H1 (cell line): ENCODE data around the gene FOXP4. TPM values are rescaled to one million over a fixed set of nuclear protein-coding genes. Genes with fewer than 3 reads are reported as not detected.

ENCODE experiments used
- CTCF ChIA-PET: fragments of 300-600 bp; sonication (Branson Sonifier 250); formaldehyde crosslinking; loops from one replicate; lab custom pipeline; 2021; ENCODE audit not compliant: partially characterized antibody; lab: Charles Lee
- POLR2A ChIA-PET: fragments of 300-600 bp; sonication (Branson Sonifier 250); formaldehyde crosslinking; loops from one replicate; lab custom pipeline; 2021; ENCODE audit warnings: inconsistent platforms; ENCODE audit not compliant: partially characterized antibody; lab: Charles Lee
- DNase-seq, 2 experiments: peaks; one replicate each; pipeline versions ENCODE4 v3.0.0 to v3.0.0-alpha.2; 2010 to 2022; ENCODE audit warnings: low spot score in 2 of 2, low read depth in 1 of 2, mixed read lengths in 1 of 2
- FAIRE-seq: peaks from 2 replicates; lab custom pipeline; 2011; peaks lifted over from hg19 to GRCh38; lab: Jason Lieb, UNC
- H2AFZ ChIP-seq: 2 replicates; pipeline ENCODE4 v1.8.1; 2012; ENCODE audit warnings: low read length, inconsistent platforms
- H2AK5ac ChIP-seq: 2 replicates; pipeline ENCODE4 v1.6.1; 2013; ENCODE audit warnings: low read depth, low read length
- H2BK120ac ChIP-seq: replicated peaks from 2 replicates; pipeline ENCODE3; 2013; ENCODE audit warnings: low read depth, low read length, inconsistent platforms
- H2BK12ac ChIP-seq: 2 replicates; pipeline ENCODE4 v1.6.1; 2013; ENCODE audit warnings: low read depth, low read length
- H2BK15ac ChIP-seq: 2 replicates; pipeline ENCODE4 v1.6.1; 2013; ENCODE audit warnings: low read length
- H2BK20ac ChIP-seq: 2 replicates; pipeline ENCODE4 v1.6.1; 2013; ENCODE audit warnings: low read length
- H2BK5ac ChIP-seq: 2 replicates; pipeline ENCODE4 v1.6.1; 2013; ENCODE audit warnings: low read depth, low read length
- H3K14ac ChIP-seq: 2 replicates; pipeline ENCODE4 v1.6.1; 2013; ENCODE audit warnings: inconsistent platforms; ENCODE audit not compliant: insufficient read length
- H3K18ac ChIP-seq: 2 replicates; pipeline ENCODE4 v1.6.1; 2013; ENCODE audit warnings: low read length; ENCODE audit errors: extremely low read depth
- H3K23ac ChIP-seq: 2 replicates; pipeline ENCODE4 v1.6.1; 2013; ENCODE audit warnings: inconsistent platforms; ENCODE audit not compliant: insufficient read length
- H3K23me2 ChIP-seq: 2 replicates; pipeline ENCODE4 v1.6.1; 2013; ENCODE audit warnings: low read depth, low read length
- H3K27ac ChIP-seq: 2 replicates; pipeline ENCODE4 v1.6.1; 2011; ENCODE audit warnings: low read depth, low read length, inconsistent platforms
- H3K27me3 ChIP-seq, 4 experiments: replicated peaks in 1 of 4; 1 replicate in 1 of 4; 2 replicates in 3 of 4; pipeline versions ENCODE4 v1.6.1 to v1.8.1; 2011 to 2013; ENCODE audit warnings: low read length in 3 of 4, mild to moderate bottlenecking in 3 of 4, inconsistent platforms in 2 of 4, mixed read lengths in 2 of 4, moderate library complexity in 1 of 4; ENCODE audit not compliant: control insufficient read depth in 3 of 4, insufficient read depth in 3 of 4; ENCODE audit errors: extremely low read depth in 1 of 4
- H3K36me3 ChIP-seq, 4 experiments: 2 replicates each; pipeline versions ENCODE4 v1.6.1 to v1.8.1; 2011 to 2013; ENCODE audit warnings: mild to moderate bottlenecking in 4 of 4, low read length in 3 of 4, moderate library complexity in 2 of 4, control low read depth in 1 of 4, inconsistent platforms in 1 of 4; ENCODE audit not compliant: insufficient read depth in 4 of 4, control insufficient read depth in 2 of 4
- H3K4ac ChIP-seq: replicated peaks from 2 replicates; pipeline ENCODE3; 2013; ENCODE audit warnings: low read length, low read depth, mixed read lengths, inconsistent platforms; ENCODE audit not compliant: insufficient read length
- H3K4me1 ChIP-seq, 4 experiments: replicated peaks in 1 of 4; 1 replicate in 1 of 4; 2 replicates in 3 of 4; pipeline versions ENCODE4 v1.6.1 to v1.8.1; 2011 to 2013; ENCODE audit warnings: low read length in 3 of 4, inconsistent platforms in 2 of 4, mixed read lengths in 1 of 4; ENCODE audit not compliant: insufficient read depth in 4 of 4, control insufficient read depth in 3 of 4
- H3K4me2 ChIP-seq, 2 experiments: 2 replicates each; pipeline versions ENCODE4 v1.6.1 to v1.8.1; 2011 to 2013; ENCODE audit warnings: low read depth in 2 of 2, low read length in 2 of 2, control low read depth in 1 of 2, inconsistent platforms in 1 of 2, mild to moderate bottlenecking in 1 of 2; ENCODE audit not compliant: insufficient read depth in 1 of 2
- H3K4me3 ChIP-seq, 4 experiments: fragments of 200-600, 300-600 bp in 1 of 4; sonication (generic), shearing (Covaris generic), sonication (Bioruptor Twin) in 1 of 4; 2 replicates each; pipeline versions ENCODE4 v1.5.1 to v1.8.1; 2011 to 2016; ENCODE audit warnings: low read length in 4 of 4, low read depth in 3 of 4, control low read depth in 2 of 4, inconsistent platforms in 2 of 4, mild to moderate bottlenecking in 2 of 4, mixed read lengths in 1 of 4, moderate library complexity in 1 of 4; ENCODE audit not compliant: insufficient read depth in 2 of 4; ENCODE audit errors: extremely low read depth in 1 of 4
- H3K56ac ChIP-seq: replicated peaks from 2 replicates; pipeline ENCODE3; 2013; ENCODE audit warnings: low read depth, mild to moderate bottlenecking, mixed read lengths, low read length, inconsistent platforms; ENCODE audit not compliant: insufficient read length
- H3K79me1 ChIP-seq: 2 replicates; pipeline ENCODE4 v1.6.1; 2013; ENCODE audit warnings: low read depth, low read length, control low read depth
- H3K79me2 ChIP-seq, 2 experiments: 2 replicates each; pipeline versions ENCODE4 v1.6.1 to v1.8.1; 2012 to 2013; ENCODE audit warnings: low read length in 2 of 2, mild to moderate bottlenecking in 2 of 2, inconsistent platforms in 1 of 2; ENCODE audit not compliant: insufficient read depth in 2 of 2, control insufficient read depth in 1 of 2
- H3K9ac ChIP-seq, 4 experiments: replicated peaks in 1 of 4; 1 replicate in 1 of 4; 2 replicates in 3 of 4; pipeline versions ENCODE4 v1.6.1 to v1.8.1; 2011 to 2013; ENCODE audit warnings: low read depth in 3 of 4, low read length in 3 of 4, control low read depth in 2 of 4, mild to moderate bottlenecking in 2 of 4, moderate library complexity in 2 of 4, inconsistent platforms in 1 of 4; ENCODE audit errors: extremely low read depth in 1 of 4
- H3K9me3 ChIP-seq, 2 experiments: 2 replicates each; pipeline versions ENCODE4 v1.6.1 to v1.8.1; 2012 to 2013; ENCODE audit warnings: mild to moderate bottlenecking in 2 of 2, moderate library complexity in 2 of 2, control low read depth in 1 of 2, inconsistent platforms in 1 of 2, low read depth in 1 of 2, low read length in 1 of 2, mixed read lengths in 1 of 2; ENCODE audit not compliant: insufficient read depth in 2 of 2
- H4K20me1 ChIP-seq, 2 experiments: replicated peaks in 1 of 2; 2 replicates each; pipeline versions ENCODE3 to v1.8.1; 2011 to 2013; ENCODE audit warnings: inconsistent platforms in 2 of 2, low read length in 2 of 2, mild to moderate bottlenecking in 1 of 2; ENCODE audit not compliant: insufficient read depth in 2 of 2, control insufficient read depth in 1 of 2
- H4K5ac ChIP-seq: 2 replicates; pipeline ENCODE4 v1.6.1; 2013; ENCODE audit warnings: low read length, low read depth, mixed read lengths, inconsistent platforms; ENCODE audit not compliant: insufficient read length
- H4K8ac ChIP-seq: 2 replicates; pipeline ENCODE4 v1.8.0; 2013; ENCODE audit warnings: mild to moderate bottlenecking, moderate library complexity, low read length, inconsistent platforms; ENCODE audit not compliant: insufficient read depth; ENCODE audit errors: extremely low read depth
- H4K91ac ChIP-seq: replicated peaks from 2 replicates; pipeline ENCODE3; 2013; ENCODE audit warnings: low read length, mixed read lengths, inconsistent platforms; ENCODE audit not compliant: insufficient read length
- ASH2L ChIP-seq: fragments of 200-600, 300-600 bp; sonication (generic); IDR thresholded peaks from one replicate; pipeline ENCODE4 v1.7.1; 2017; ENCODE audit warnings: low read length
- BACH1 ChIP-seq: IDR thresholded peaks from 2 replicates; pipeline ENCODE4 v1.6.1; 2012; ENCODE audit warnings: low read length, improper control_type of control experiment
- EP300 ChIP-seq, 2 experiments: IDR thresholded peaks; 1 replicate in 1 of 2; 2 replicates in 1 of 2; pipeline ENCODE4 v1.6.1; 2011 to 2012; ENCODE audit warnings: low read depth in 2 of 2, low read length in 2 of 2, mild to moderate bottlenecking in 2 of 2, borderline replicate concordance in 1 of 2, inconsistent platforms in 1 of 2, moderate library complexity in 1 of 2
- FOSL1 ChIP-seq: IDR thresholded peaks from 2 replicates; pipeline ENCODE4 v1.6.1; 2011; ENCODE audit warnings: mild to moderate bottlenecking, low read depth, low read length, moderate library complexity; ENCODE audit not compliant: insufficient read depth
- HDAC2 ChIP-seq, 2 experiments: fragments of 300-600 bp in 1 of 2; sonication (generic) in 1 of 2; IDR thresholded peaks; 2 replicates each; pipeline ENCODE4 v1.6.1; 2011 to 2012; ENCODE audit warnings: low read depth in 2 of 2, low read length in 2 of 2, mild to moderate bottlenecking in 2 of 2, moderate library complexity in 2 of 2, borderline replicate concordance in 1 of 2, inconsistent platforms in 1 of 2
- JUN ChIP-seq: IDR thresholded peaks from 2 replicates; pipeline ENCODE4 v1.6.1; 2011; ENCODE audit warnings: low read depth, mild to moderate bottlenecking, improper control_type of control experiment, low read length
- JUND ChIP-seq: IDR thresholded peaks from 2 replicates; pipeline ENCODE4 v1.6.1; 2011; ENCODE audit warnings: mild to moderate bottlenecking, improper control_type of control experiment, low read length
- NANOG ChIP-seq: IDR thresholded peaks from 2 replicates; pipeline ENCODE4 v1.6.1; 2011; ENCODE audit warnings: low read length, low read depth, mild to moderate bottlenecking, inconsistent platforms; ENCODE audit not compliant: insufficient read depth, poor library complexity, severe bottlenecking
- POLR2AphosphoS5 ChIP-seq: IDR thresholded peaks from 2 replicates; pipeline ENCODE4 v1.6.1; 2011; ENCODE audit warnings: low read depth, low read length
- RNF2 ChIP-seq: fragments of 200-900, 300-1000 bp; sonication (generic); IDR thresholded peaks from 2 replicates; pipeline ENCODE4 v1.7.1; 2016; ENCODE audit warnings: borderline replicate concordance, low read depth, mild to moderate bottlenecking, antibody characterized with exemption, low read length; ENCODE audit not compliant: poor library complexity, severe bottlenecking; ENCODE audit errors: missing control alignments
- SIX5 ChIP-seq: IDR thresholded peaks from 2 replicates; pipeline ENCODE4 v1.6.1; 2011; ENCODE audit warnings: mild to moderate bottlenecking, low read depth, low read length
- SP4 ChIP-seq: IDR thresholded peaks from 2 replicates; pipeline ENCODE4 v1.6.1; 2012; ENCODE audit warnings: low read length, inconsistent platforms
- SRF ChIP-seq: IDR thresholded peaks from 2 replicates; pipeline ENCODE4 v1.6.1; 2011; ENCODE audit warnings: mild to moderate bottlenecking, low read depth, low read length, moderate library complexity
- ZNF274 ChIP-seq: IDR thresholded peaks from 2 replicates; pipeline ENCODE4 v1.7.0; 2012; ENCODE audit warnings: low read length, borderline replicate concordance; ENCODE audit errors: extremely low read depth
- WGBS, 2 experiments: shearing (Covaris generic) in 1 of 2; methylation state at CpG; one replicate each; pipeline versions ENCODE4 v1.1.6 to v1.1.7; 2013 to 2015; ENCODE audit warnings: low lambda C conversion rate in 2 of 2, mixed read lengths in 2 of 2, inconsistent platforms in 1 of 2, low coverage in 1 of 2, missing lambda C conversion rate in 1 of 2; ENCODE audit not compliant: insufficient replicate concordance in 2 of 2, insufficient coverage in 1 of 2, insufficient read length in 1 of 2; ENCODE audit errors: extremely low coverage in 1 of 2, missing lambda C conversion rate in 1 of 2; 5-methylcytosine and 5-hydroxymethylcytosine counted together
- polyA plus RNA-seq, 7 experiments: library from polyadenylated mRNA; depleted of rRNA in 3 of 7; stranded (reverse) in 5 of 7; unstranded in 2 of 7; fragments of >200 nt in 5 of 7; fragments of 200-250 nt in 2 of 7; gene quantifications; 1 replicate in 5 of 7; 2 replicates in 1 of 7; 4 replicates in 1 of 7; pipeline versions ENCODE4 v1.2.1 to v1.2.3, GENCODE V29; 2011 to 2013; ENCODE audit warnings: missing spikeins in 2 of 7, mixed read lengths in 2 of 7
- total RNA-seq: library from RNA; stranded (reverse); fragmentation: NEBNext Ultra II Directional; extraction: Animal tissue kit (Norgen Biotek cat#: 25700); gene quantifications from 2 replicates; pipeline ENCODE4 v1.2.1, GENCODE V29; 2021

Gene FOXP4
- total and polyA plus RNA-seq, 2 of the 8 experiments (the other 6 are each of a cell fraction or from before 2014, with no cell fraction given): 4.8 to 13.3 TPM

DNA sequence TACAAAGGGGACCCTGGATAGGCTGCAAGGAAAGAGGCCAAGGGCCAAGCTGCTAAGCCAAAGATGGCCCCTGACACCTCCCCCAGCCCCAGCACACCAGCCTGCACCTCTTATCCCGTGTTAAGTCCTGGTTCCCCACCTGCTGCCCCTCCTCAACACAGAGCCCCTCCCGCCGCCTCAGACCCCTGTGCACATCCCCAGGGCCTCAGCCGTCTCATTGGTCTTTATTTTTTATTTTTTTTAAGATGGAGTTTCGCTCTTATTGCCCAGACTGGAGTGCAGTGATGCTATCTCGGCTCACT is 55.0 kb downstream of the FOXP4 start:
- peaks cover 0 to 2% of the 10 kb centered on the region in 2 experiments for H4K20me1 ChIP-seq
- no peaks in the 10 kb centered on the region for H3K27me3 ChIP-seq
- H4K91ac ChIP-seq: no peak overlapping the region
- H3K4me1 ChIP-seq: peaks cover 0 to 32% (median 17%) of the 10 kb centered on the region in 4 experiments; a peak in 6 of 7 replicates
- peak overlapping the region; percentile 80; the same call in 1 of the 2 replicates for H2BK20ac ChIP-seq
- H3K4me2 ChIP-seq: no peak overlapping the region
- H2AFZ ChIP-seq: no peak overlapping the region
- no peak for DNase-seq
- H3K14ac ChIP-seq: no peak overlapping the region
- CTCF ChIA-PET: interaction anchor here (0.7 to 27.7 kb wide), 29 partner anchors 9 to 231 kb away, joined by 3 to 361 read pairs (median 10); no protein-coding TSS in a partner anchor
- no peak overlapping the region for H3K18ac ChIP-seq
- no peaks in the 10 kb centered on the region for H3K9me3 ChIP-seq
- H3K79me2 ChIP-seq: no peaks in the 10 kb centered on the region
- 91% methylated on average over 6 of the region's 6 CpGs; no CpG with 5 or more reads in 1 of the 2 experiments for WGBS, 2 experiments
- no peaks in the 10 kb centered on the region for H3K23me2 ChIP-seq
- H4K8ac ChIP-seq: no peak overlapping the region
- no peaks in the 10 kb centered on the region for H3K79me1 ChIP-seq
- no peak for FAIRE-seq
- no peak overlapping the region for H3K4ac ChIP-seq
- 0 out of 2 replicates have a peak overlapping the region, but pooled peaks have one; percentile 2 for H2BK15ac ChIP-seq
- H3K27ac ChIP-seq: no peak overlapping the region
- no peak overlapping the region for H4K5ac ChIP-seq
- no peak overlapping the region for H3K56ac ChIP-seq
- POLR2A ChIA-PET: interaction anchor here (0.6 to 1.8 kb wide), 8 partner anchors 38 to 820 kb away, joined by 3 to 10 read pairs (median 4); partner anchors contain the start of gene MDFI
- no peak overlapping the region for H3K9ac ChIP-seq
- no peaks in the 10 kb centered on the region for H3K36me3 ChIP-seq
- no peak overlapping the region for H3K4me3 ChIP-seq
- peak overlapping the region; percentile 44; the same call in 1 of the 2 replicates for H2AK5ac ChIP-seq
- no peak overlapping the region for H3K23ac ChIP-seq
- no peak overlapping the region for H2BK12ac ChIP-seq
- no peak overlapping the region for H2BK5ac ChIP-seq
- no peak overlapping the region for H2BK120ac ChIP-seq
- TF ChIP-seq ASH2L: no peak
- no peak for TF ChIP-seq RNF2
- TF ChIP-seq ZNF274: no peak
- TF ChIP-seq SIX5: no peak
- TF ChIP-seq SP4: no peak
- TF ChIP-seq JUN: no peak
- no peak for TF ChIP-seq FOSL1
- TF ChIP-seq HDAC2 (IDR thresholded peaks at IDR 0.05; ENCODE audit: borderline replicate concordance in 1 of 2, low read depth in 2 of 2, low read length in 2 of 2): no peak
- TF ChIP-seq POLR2AphosphoS5: no peak
- TF ChIP-seq BACH1: no peak
- no peak for TF ChIP-seq SRF
- no peak for TF ChIP-seq EP300 (IDR thresholded peaks at IDR 0.05; ENCODE audit: borderline replicate concordance in 1 of 2, low read depth in 2 of 2, low read length in 2 of 2)
- TF ChIP-seq NANOG: no peak
- no peak for TF ChIP-seq JUND
